ENCODE results near the gene MKNK2.

DNA sequence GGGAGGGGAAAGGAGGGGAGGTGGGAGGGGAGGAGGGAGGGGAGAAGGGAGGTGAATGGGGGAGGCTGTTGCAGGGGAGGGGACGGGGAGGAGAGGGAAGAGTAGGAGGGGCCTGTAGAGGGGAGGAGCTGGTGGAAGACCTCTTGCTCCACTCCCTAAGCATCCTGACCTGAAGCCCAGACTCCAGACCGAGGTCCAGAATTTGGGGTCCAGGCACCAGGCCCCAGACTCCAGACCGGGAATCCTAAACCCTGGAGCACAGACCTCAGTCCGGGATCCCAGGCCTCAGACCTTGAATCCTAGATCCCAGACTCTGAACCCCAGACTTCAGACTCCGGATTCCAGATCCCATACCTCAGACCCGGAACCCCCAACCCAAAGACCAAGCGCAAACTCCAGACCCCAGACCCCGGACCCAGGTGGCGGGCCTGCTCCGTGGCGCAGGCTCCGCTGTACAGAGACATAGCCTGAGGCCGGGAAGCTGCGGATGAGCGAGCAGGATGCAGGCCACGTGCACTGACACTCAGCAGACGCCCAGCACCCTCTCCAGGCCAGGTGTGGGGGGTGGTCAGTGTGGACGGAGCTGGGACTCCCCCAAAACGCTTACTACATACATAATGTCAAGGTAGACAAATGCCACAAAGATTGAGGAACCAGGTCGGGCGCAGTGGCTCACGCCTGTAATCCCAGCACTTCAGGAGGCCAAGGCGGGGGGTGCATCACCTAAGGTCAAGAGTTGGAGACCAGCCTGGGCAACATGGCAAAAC is 34.8 kb downstream of the MKNK2 start:
- TF ChIP-seq ARNT (IDR thresholded peaks at IDR 0.05) (no peak), FOXM1 (IDR thresholded peaks at IDR 0.05; ENCODE audit: borderline replicate concordance) (no peak), FOXA1 (IDR thresholded peaks at IDR 0.05) (no peak), LEF1 (IDR thresholded peaks at IDR 0.05; ENCODE audit: borderline replicate concordance) (no peak), SUZ12 (IDR thresholded peaks at IDR 0.05) (no peak), SP1 (IDR thresholded peaks at IDR 0.05) (no peak), TARDBP (IDR thresholded peaks at IDR 0.05) (no peak), BHLHE40 (IDR thresholded peaks at IDR 0.05; ENCODE audit: borderline replicate concordance) (no peak), NFRKB (IDR thresholded peaks at IDR 0.05) (no peak), CTBP1 (IDR thresholded peaks at IDR 0.05; ENCODE audit: borderline replicate concordance) (no peak), L3MBTL2 (conservative IDR thresholded peaks at IDR 0.05) (no peak), ELF4 (IDR thresholded peaks at IDR 0.05) (no peak), FOXK2 (IDR thresholded peaks at IDR 0.05) (no peak)
- TF ChIP-seq, protein P1, sequence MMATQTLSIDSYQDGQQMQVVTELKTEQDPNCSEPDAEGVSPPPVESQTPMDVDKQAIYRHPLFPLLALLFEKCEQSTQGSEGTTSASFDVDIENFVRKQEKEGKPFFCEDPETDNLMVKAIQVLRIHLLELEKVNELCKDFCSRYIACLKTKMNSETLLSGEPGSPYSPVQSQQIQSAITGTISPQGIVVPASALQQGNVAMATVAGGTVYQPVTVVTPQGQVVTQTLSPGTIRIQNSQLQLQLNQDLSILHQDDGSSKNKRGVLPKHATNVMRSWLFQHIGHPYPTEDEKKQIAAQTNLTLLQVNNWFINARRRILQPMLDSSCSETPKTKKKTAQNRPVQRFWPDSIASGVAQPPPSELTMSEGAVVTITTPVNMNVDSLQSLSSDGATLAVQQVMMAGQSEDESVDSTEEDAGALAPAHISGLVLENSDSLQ (IDR thresholded peaks at IDR 0.05), result no peak
